LNCAP (cell line): ENCODE results near the gene SWAP70.

Experiments
- CTCF ChIP-seq: fragments of 450-650 bp; IDR thresholded peaks from 2 replicates; pipeline ENCODE4 v1.5.1; 2017; ENCODE audit warnings: mild to moderate bottlenecking

SWAP70 gene

GRCh38 chr11:9752091-9752490 is 88.2 kb downstream of the SWAP70 start:
- TF ChIP-seq CTCF: no peak

DNA sequence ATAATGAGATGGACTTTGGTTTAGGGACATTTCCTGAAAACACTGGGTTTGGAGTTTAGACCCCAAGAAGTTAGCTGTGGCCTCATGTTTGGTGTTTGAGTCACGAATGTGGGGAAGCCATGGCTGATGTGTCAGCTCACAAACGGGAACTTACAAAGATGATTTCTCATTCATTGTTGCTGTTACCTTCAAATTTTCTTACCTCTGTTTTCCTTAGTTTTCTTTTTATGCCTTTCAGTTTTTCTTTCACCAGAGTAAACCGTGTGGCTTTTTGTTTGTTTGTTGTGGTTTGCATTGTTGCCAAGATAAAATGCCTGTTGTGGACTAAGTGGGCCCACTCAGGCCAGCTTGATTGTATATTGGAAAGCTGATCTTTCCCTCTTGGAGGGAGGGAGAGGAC is 89.1 kb downstream of the SWAP70 start:
- no peak for TF ChIP-seq CTCF

- TF ChIP-seq CTCF: no peak
Observed at GRCh38 chr11:9754010-9754471, 90.2 kb downstream of the SWAP70 start.

- no peak for TF ChIP-seq CTCF
Observed at GRCh38 chr11:9755561-9756185, 91.8 kb downstream of the SWAP70 start.

DNA sequence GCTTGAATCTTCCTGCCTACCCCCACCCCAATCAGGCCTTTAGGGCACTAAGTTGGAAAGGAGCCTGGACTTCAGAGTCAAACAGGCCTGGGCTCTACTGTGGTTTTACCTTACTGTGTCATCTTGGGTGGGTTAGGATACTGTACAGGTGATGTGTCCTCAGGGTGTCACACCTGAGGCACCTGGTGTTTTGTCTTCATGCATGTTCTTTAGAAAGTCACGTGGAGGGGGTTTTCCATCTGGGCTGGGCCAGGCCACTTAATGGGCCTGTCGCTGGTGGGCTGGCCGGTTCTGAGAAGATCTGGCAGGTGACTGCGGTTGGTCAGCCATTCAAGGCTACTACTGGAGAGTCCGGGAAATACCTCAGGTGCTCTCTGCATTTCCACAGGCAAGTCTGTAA is 92.6 kb downstream of the SWAP70 start:
- no peak for TF ChIP-seq CTCF

- no peak for TF ChIP-seq CTCF
Observed at GRCh38 chr11:9756878-9757277, 93.0 kb downstream of the SWAP70 start.

- TF ChIP-seq CTCF: no peak
Observed at GRCh38 chr11:9757809-9758636, 94.1 kb downstream of the SWAP70 start.
